T47D (cell line): ENCODE measurements around the gene OPA3.
A peak's percentile ranks its signal among the peaks of the same experiment; 100 is the strongest.

Experiments
- DNase-seq, 2 experiments: peaks; one replicate each; pipeline versions ENCODE4 v3.0.0 to v3.0.0-alpha.2; 2011 to 2012; ENCODE audit warnings: low read depth in 1 of 2, low spot score in 1 of 2
- JUND ChIP-seq: IDR thresholded peaks from 2 replicates; pipeline ENCODE4 v1.6.1; 2012; ENCODE audit warnings: low read depth
- in situ Hi-C: cut with HindIII; loops from 2 replicates; pipeline ENCODE4 v1.10.0; 2016; ENCODE audit warnings: low sequenced_read_pairs, low pct_unique_long_range_greater_than_20kb

Gene OPA3

GRCh38 chr19:45499196-45500180 lies 85.1 kb downstream of the OPA3 start:
- in situ Hi-C loops: no loop called here
- DNase-seq: peak in 1 of 2 experiments; percentile 70
- no peak for TF ChIP-seq JUND

- in situ Hi-C loops: no loop called here
- TF ChIP-seq JUND: no peak
- DNase-seq: no peak
These were observed 86.0 kb downstream of the OPA3 start, which contains the start of gene PPM1N for GRCh38 chr19:45498411-45499195. Gene PPM1N, plus strand, starts transcription at chr19:45498443. Its CDS starts 30 bp downstream, at chr19:45498473.

- DNase-seq: no peak
- TF ChIP-seq JUND: no peak
- in situ Hi-C loops: no loop called here
These were observed 86.8 kb downstream of the OPA3 start for GRCh38 chr19:45497791-45498190.

GRCh38 chr19:45496349-45496953 lies 88.2 kb downstream of the OPA3 start:
- TF ChIP-seq JUND: no peak
- DNase-seq: peak in 1 of 2 experiments; percentile 50
- in situ Hi-C loops: no loop called here

GRCh38 chr19:45495178-45495577 lies 89.4 kb downstream of the OPA3 start:
- no peak for TF ChIP-seq JUND
- in situ Hi-C loops: no loop called here
- no peak for DNase-seq

GRCh38 chr19:45494261-45494916 lies 90.2 kb downstream of the OPA3 start:
- no peak for TF ChIP-seq JUND
- in situ Hi-C loops: no loop called here
- DNase-seq: no peak

GRCh38 chr19:45492627-45493470 lies 91.8 kb downstream of the OPA3 start:
- TF ChIP-seq JUND: no peak
- peak; percentile 92 for DNase-seq

GRCh38 chr19:45492137-45492626 lies 92.4 kb downstream of the OPA3 start:
- in situ Hi-C loops: no loop called here
- TF ChIP-seq JUND: no peak
- no peak for DNase-seq

More at GRCh38 chr19:45492627-45493470, 91.8 kb downstream of the OPA3 start:
- in situ Hi-C loops: no loop called here

- no peak for DNase-seq
- no peak for TF ChIP-seq JUND
- in situ Hi-C loops: no loop called here
These were observed 95.3 kb downstream of the OPA3 start for GRCh38 chr19:45489216-45489855.

GRCh38 chr19:45488708-45489107 lies 95.9 kb downstream of the OPA3 start:
- no peak for TF ChIP-seq JUND
- in situ Hi-C loops: no loop called here

More at GRCh38 chr19:45488708-45489107, 95.9 kb downstream of the OPA3 start:
- no peak for DNase-seq
